GM12872 (cell line): ENCODE results near the gene COL27A1.

Experiments used
- CTCF ChIP-seq: IDR thresholded peaks from 3 replicates; pipeline ENCODE4 v1.5.1; 2011; ENCODE audit warnings: low read depth, mild to moderate bottlenecking, low read length, moderate library complexity; ENCODE audit not compliant: insufficient read depth

COL27A1 gene

GRCh38 chr9:114299286-114300152 is 144.2 kb downstream of the COL27A1 start:
- no peak for TF ChIP-seq CTCF

GRCh38 chr9:114300153-114300845 is 145.0 kb downstream of the COL27A1 start:
- no peak for TF ChIP-seq CTCF

DNA sequence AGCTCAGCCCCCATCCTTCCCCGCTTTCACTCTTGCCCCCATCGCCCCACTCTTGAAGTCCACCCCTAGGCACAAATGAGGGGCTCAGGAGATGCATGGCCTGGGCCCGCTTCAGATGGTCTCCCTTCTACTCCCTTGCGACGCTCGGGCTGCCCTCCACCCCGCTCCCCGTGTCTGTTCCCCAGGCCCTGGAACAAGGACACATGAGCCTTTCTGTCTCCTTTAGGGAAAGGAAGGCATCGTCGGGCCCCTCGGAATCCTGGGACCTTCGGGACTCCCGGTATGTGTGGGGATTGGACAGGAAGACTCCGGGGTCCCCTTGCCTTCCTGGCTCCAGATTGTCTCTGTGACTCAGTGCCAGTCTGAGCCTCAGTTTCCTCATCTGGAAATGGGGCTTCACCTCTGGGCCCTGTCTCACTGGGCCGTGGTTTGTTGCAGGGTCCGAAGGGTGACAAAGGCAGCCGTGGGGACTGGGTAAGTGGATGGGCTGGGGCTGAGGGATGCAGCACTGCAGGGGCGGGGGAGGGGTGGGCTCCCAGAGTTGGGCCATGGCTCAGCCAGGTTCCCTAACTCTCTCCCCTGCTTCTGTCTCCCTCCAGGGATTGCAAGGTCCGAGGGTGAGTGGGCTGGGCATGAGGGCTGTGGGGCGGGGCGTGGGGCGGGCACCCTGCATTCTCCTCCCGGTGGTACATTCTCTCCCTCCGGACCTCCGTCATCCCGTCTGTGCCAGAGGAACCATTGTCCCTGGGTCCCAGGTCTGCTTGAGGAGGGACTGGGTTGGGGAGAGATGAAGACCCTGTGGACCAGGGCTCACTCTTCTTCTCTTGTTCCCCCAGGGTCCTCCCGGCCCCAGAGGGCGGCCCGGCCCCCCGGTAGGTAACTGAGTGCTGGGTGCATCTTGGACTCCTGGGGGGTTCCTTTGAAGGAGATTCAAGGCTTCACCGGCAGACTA is 145.8 kb downstream of the COL27A1 start:
- TF ChIP-seq CTCF, result no peak

- TF ChIP-seq CTCF, result no peak
Measured at GRCh38 chr9:114301798-114302565, 146.6 kb downstream of the COL27A1 start.

DNA sequence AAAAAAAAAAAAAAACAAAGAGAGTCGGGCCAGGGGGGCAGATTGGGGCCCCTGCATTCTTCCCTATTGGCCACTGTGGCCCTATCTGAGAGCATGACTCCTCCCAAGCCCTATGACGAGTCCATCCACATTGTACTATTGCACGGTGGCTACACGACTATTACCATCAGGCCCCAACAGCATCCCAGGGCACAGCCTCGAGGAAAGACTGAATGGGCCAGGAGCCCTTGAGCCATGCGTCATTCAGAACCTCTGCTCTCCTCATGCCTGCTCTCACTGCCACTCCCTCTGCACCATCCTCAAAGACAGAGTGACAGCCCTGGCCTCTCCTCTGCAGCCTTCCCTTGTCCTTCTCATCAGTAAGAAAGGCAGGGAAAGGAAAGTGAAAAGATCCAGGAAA is 147.4 kb downstream of the COL27A1 start:
- TF ChIP-seq CTCF, result no peak

GRCh38 chr9:114303571-114303970 is 148.2 kb downstream of the COL27A1 start:
- no peak for TF ChIP-seq CTCF

DNA sequence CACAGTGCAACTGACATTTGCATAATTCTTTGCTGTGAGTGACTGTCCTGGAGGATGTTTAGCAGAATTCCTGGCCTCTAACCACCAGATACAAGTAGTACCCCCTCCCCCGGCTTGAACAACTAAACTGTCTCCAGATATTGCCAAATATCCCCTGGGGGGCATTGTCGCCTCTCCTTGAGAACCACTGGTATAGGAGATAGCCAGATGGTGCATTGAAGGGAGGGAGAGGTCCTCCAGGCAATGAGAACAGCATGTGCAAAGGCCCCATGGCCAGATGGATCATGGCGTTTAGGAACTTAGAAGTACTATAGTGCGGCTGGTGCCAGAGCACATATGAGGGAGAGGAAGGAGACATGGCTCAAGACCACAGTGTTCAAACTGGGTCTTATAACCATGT is 148.6 kb downstream of the COL27A1 start:
- TF ChIP-seq CTCF, result no peak
